ENCODE data around the gene CWC25.

- TF ChIP-seq ZNF629 (CRISPR knock-in tag; conservative IDR thresholded peaks at IDR 0.05) (no peak), HNRNPH1 (optimal IDR thresholded peaks at IDR 0.05; ENCODE audit: low read depth, low read length) (no peak), CTCF (CRISPR knock-in tag; IDR thresholded peaks at IDR 0.05) (no peak), ZNF24 (IDR thresholded peaks at IDR 0.05) (no peak), ZNF841 (CRISPR knock-in tag; IDR thresholded peaks at IDR 0.05; ENCODE audit: borderline replicate concordance) (no peak)
Observed at GRCh38 chr17:38870259-38871165, 45.4 kb upstream of the CWC25 start.

Data from HepG2 (cell line).